NCI-H2196 (cell line): Measurements from ENCODE around the gene CSNK2A1.

ENCODE experiments used
- DNase-seq: peaks from one replicate; lab custom pipeline; 2025; ENCODE audit not compliant: unreplicated experiment; lab: John Stamatoyannopoulos, UW

The CSNK2A1 gene

DNA sequence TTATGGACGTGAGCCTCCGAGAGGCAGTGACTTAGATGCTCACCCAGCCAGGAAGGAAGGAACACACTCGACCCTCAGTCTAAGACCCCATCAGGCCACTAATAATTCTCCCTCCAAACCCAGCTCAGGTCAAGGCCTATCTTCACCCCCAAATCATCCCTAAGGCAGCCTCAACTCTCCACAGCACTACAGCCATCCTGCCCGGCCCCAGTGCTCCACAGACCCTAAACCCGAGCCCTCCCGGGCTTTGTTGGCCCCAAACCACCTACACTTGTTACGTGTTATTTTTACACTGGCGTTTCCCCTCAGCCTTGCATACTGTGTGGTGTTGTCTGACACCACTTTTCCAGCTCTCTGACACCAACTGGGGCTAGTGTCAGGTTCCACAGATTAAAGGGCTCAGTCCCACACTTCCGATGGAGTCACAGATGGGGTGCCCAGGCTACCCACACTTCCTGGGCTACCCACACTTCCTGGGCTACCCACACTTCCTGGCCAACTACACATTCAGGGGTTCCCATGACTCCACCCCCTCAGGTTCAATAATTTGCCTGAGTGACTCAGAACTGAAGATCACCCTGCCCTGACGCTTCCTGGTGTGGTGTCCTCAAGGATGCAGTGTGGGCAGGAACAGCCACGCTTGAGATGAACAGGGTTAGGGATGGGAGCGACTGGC is 110.2 kb downstream of the CSNK2A1 start:
- DNase-seq = no peak

DNA sequence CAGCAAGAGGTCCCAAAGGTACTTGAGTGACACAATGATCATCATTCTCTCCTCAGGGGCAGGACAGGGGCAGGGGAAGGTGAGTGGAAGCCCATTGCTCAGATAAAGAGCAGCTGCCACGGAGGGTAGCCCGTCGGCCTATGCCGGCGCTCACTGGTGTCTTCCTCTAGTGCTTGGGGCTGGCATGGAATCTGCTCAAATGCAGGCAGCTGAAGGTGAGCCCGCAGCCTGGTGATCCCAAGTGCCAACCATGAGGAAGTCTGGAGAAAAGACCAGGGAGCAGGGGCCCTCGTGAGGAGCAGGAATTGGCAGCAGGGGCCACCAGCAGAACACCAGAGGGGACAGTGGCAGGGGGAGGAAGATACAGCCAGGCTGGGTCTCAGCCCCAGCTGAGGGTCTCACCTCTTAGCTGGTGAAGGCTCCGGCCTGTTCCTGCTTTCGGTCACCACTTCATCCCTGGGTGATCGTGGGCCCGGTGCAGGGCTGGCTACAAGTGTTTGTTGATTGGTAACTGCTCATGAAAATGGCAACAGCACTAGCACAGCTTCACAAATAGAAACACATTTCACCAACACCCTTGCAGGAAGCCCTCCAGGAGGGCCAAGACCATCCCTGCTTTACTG is 110.8 kb downstream of the CSNK2A1 start:
- no peak for DNase-seq

DNA sequence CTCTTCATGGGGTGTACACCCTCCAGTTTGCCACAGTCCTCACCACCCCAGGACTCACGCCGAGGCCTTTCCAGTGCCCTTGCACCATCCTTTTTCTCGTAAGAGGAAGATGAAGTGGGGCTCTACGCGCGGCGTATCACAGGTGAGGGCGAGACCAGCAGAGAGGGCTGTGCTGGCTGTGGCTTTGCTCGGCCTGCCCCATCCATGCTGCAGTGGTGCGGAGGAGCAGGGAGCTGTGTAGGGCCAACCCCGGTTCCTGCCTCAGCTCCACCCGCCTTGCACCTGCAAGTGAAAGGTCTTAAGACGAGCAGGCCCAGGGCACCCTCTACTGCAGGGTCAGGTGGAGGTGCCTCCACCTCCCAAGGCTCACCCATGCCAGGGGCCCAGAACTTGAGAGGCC is 111.4 kb downstream of the CSNK2A1 start:
- no peak for DNase-seq

DNA sequence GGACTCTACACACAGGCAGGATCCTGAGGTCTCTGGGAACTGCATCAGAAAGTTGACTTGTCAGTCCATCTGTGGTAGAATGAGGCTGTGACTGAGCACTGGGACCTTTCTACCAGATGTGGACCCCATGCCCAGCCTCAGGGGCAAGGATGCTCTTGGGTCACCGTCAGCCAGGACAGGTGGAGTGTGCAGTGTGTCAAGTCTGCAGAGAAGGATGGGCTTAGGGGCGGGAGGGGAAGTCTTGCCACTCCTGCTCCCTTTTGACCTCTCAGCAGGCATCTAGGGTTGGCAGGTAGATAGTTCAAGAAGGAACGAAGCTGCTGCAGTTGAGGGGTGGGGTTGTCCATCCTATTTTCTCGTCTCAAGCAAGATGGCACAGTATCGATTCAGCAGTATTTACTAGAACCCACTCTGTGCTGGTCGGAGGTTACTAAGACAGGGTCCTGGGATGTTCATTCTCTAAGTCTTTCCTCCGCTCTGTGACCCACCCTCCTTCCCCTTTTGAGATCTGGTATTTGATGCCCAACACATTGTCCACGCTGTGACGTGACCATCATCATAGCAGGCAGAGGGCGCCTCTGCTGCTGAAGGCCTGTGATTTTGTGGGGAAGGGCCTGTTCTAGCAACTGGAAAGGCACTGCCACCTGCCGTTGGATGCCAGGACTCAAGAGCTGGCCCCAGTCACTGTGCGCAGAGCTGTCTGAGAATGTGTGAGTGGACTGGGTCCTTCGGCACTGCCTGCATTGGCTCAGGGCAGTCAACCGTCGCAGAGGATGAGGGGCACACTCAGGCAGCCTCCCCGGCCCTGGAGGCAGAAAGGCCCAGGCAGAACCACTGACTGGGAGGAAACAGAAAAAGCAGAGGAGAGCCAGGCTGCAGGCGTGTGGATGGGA is 112.3 kb downstream of the CSNK2A1 start:
- DNase-seq = peak; percentile 82

DNA sequence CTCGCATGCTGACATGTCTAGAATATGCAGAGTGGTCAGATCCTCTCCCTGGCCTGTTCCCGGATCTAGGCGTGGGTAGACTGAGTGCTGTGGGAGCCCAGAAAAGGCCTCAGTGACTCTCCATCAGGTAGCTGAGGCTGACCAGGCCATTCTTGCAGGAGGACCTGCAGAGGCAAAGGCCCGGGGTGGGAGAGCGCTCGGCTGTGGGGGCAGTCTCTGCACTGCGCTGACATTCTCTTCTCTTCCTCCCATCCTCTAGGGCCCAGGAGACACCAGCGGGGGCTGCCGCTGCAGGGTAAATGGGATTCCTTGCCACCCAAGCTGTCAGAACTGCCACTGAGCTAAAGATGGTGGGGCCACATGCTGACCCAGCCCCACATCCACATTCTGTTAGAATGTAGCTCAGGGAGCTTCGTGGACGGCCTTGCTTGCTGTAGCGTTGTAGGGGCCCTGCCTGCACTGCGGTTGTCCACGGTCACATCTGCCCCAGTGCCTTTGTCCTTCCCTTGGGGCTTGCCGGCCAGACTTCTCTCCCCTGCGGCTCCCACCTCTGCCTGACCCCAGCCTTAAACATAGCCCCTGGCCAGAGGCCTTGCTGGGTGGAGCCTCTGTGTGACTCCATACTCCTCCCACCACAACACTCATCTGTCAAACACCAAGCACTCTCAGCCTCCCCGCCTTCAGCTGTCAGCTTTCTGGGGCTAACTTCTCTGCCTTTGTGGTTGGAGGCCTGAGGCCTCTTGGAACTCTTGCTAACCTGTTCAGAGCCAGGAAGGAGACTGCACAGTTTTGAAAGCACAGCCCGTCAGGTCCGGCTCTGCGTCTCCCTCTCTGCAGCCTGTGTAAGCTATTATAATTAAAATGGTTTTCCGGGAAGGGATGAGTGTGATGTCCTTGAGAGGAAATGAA is 113.2 kb downstream of the CSNK2A1 start:
- DNase-seq = no peak

DNA sequence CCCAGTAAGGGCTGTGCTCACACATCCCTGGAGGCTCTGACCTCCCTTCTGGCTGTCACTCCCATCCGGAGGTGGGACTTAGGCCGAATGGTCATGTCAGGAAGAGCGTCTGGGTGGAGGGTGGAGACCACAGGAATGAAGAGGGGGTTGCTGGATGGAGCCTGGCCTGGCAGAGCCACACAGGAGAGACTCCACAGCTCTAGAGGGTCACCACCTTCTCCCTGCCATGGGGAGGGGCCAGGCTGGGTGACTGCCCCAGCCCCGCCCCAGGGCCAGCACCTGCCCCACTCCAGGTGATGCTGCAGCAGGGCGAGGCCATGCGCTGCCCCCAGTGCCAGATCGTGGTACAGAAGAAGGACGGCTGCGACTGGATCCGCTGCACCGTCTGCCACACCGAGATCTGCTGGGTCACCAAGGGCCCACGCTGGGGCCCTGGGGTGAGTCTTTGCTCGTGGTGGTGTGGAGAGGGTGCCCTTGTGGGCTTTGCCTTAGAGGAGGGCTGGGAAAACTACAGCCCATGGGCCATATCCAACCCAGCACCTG is 114.9 kb downstream of the CSNK2A1 start:
- DNase-seq = peak; percentile 14

DNA sequence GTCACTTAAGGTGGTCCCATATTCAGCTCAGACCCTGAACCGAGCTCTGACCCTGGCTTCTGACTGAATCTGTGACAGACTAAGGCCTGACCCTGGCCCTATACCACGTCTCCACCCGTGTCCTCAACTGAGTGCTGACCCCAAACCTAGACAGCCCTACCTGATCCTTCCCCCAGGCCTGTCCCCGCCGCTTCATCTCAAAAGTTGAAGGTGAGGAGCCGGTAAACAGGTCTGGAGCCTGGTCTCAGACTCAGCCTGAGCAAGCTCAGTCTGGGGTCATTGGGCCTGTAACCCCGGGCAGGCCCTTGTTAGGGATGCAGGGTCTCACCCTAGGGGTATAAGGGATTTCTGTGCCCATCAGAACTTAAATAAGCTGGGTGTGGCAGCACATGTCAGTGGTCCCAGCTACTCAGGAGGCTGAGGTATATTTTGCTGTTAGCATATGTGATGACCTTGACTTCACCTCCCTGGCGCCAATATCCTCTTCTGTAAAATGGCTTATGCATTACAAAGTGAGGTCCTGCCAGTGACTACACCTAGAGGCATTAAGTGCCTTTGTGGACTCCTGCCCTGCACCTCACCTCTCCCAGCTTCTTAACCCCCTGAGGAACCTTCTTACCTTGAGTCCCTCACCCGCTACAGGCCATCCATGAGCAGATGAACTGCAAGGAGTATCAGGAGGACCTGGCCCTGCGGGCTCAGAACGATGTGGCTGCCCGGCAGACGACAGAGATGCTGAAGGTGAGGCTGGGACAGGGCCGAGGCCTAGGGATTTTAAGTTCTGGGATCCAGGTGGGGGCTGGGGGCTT is 115.5 kb downstream of the CSNK2A1 start:
- DNase-seq = no peak

DNA sequence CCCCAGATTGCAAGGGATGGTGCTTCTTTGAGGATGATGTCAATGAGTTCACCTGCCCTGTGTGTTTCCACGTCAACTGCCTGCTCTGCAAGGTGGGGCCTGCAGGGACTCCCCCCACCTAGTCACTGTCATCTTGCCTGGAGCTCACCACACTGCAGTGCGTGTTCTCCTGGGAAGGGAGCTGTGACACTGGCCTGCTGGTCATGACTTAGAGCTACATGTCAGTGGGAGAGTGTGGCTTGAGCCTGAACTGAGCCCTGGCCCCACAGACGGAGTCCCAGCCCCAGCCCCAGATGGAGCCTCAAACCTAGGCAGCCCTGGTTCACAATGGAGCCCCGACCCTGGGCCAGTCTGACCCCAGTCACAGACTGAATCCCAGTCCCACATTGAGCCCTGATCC is 116.2 kb downstream of the CSNK2A1 start:
- DNase-seq = no peak

DNA sequence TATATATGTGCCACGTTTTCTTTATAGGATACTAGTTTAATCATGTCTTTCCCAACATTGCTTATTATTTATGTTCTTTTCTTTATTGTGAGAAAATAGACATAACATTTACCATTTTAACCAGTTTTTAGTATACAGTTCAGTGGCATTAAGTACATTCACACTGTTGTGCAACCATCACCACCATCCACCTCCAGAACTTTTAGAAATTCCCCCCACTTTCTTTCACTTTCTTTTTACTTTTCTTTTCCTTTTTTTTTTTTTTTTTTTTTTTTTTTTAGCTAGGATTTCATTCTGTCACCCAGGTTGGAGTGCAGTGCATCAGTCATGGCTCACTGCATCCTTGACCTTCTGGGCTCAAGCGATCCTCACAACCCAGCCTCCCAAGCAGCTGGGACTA is 117.0 kb downstream of the CSNK2A1 start:
- no peak for DNase-seq
